Stimulated activated CD4-positive, alpha-beta T cell treated with anti-CD3 and anti-CD28 coated beads, Interleukin-4, amount 100 ng/mL, for 4 hours (primary cell): ENCODE results near the gene C11orf86.
"Not testable (repeated sequence)": the region's sequence is repeated elsewhere in the genome, so short reads cannot be mapped to it uniquely, and the experiment has no call there.

Experiments
- DNase-seq, 2 experiments: peaks; one replicate each; pipeline ENCODE4 v3.0.0-alpha.2; 2020

The C11orf86 gene

GRCh38 chr11:66992041-66992440 lies 16.9 kb downstream of the C11orf86 start:
- DNase-seq, result no peak

- no peak for DNase-seq
These were observed 21.6 kb downstream of the C11orf86 start for GRCh38 chr11:66996609-66997273.

- DNase-seq, result no peak
These were observed 24.5 kb downstream of the C11orf86 start for GRCh38 chr11:66999555-66999954.

GRCh38 chr11:67001332-67001731 lies 26.2 kb downstream of the C11orf86 start:
- DNase-seq, result no peak

GRCh38 chr11:67002297-67002913 lies 27.3 kb downstream of the C11orf86 start:
- no peak for DNase-seq

- no peak for DNase-seq
These were observed 27.9 kb downstream of the C11orf86 start for GRCh38 chr11:67002921-67003411.

- DNase-seq, result not testable (repeated sequence)
These were observed 30.1 kb downstream of the C11orf86 start for GRCh38 chr11:67005200-67005599.

GRCh38 chr11:67006029-67006884 lies 31.2 kb downstream of the C11orf86 start:
- no peak for DNase-seq

- DNase-seq, result no peak
These were observed 32.0 kb downstream of the C11orf86 start for GRCh38 chr11:67007126-67007525.

GRCh38 chr11:67010296-67010905 lies 35.3 kb downstream of the C11orf86 start:
- DNase-seq, result no peak

GRCh38 chr11:67013511-67014045 lies 38.5 kb downstream of the C11orf86 start:
- no peak for DNase-seq

GRCh38 chr11:67014343-67014742 lies 39.2 kb downstream of the C11orf86 start:
- DNase-seq, result no peak

- no peak for DNase-seq
These were observed 39.9 kb downstream of the C11orf86 start for GRCh38 chr11:67015048-67015447.

- no peak for DNase-seq
These were observed 41.4 kb downstream of the C11orf86 start for GRCh38 chr11:67016550-67016949.

GRCh38 chr11:67020949-67021348 lies 45.8 kb downstream of the C11orf86 start:
- no peak for DNase-seq

GRCh38 chr11:67022341-67022933 lies 47.3 kb downstream of the C11orf86 start:
- DNase-seq, result no peak

- peak; percentile 8 to 29 for DNase-seq
These were observed 48.2 kb downstream of the C11orf86 start, which contains the start of gene SYT12 for GRCh38 chr11:67022961-67023956. Gene SYT12 (plus strand): TSS chr11:67023134. CDS start chr11:67030145, 7,011 bp downstream.

- no peak for DNase-seq
These were observed 48.9 kb downstream of the C11orf86 start for GRCh38 chr11:67023957-67024353.

- peak; percentile 17 to 64 for DNase-seq
These were observed 49.3 kb downstream of the C11orf86 start for GRCh38 chr11:67024410-67024809.

- DNase-seq, result no peak
These were observed 49.9 kb downstream of the C11orf86 start for GRCh38 chr11:67024966-67025365.

- no peak for DNase-seq
These were observed 50.6 kb downstream of the C11orf86 start for GRCh38 chr11:67025750-67026149.
